ENCODE measurements around the gene OR2V1. TPM values are rescaled to one million over a fixed set of nuclear protein-coding genes. Genes with fewer than 3 reads are reported as not detected.
"Not testable (repeated sequence)": the region's sequence is repeated elsewhere in the genome, so short reads cannot be mapped to it uniquely, and the experiment has no call there.

The OR2V1 gene, protein sequence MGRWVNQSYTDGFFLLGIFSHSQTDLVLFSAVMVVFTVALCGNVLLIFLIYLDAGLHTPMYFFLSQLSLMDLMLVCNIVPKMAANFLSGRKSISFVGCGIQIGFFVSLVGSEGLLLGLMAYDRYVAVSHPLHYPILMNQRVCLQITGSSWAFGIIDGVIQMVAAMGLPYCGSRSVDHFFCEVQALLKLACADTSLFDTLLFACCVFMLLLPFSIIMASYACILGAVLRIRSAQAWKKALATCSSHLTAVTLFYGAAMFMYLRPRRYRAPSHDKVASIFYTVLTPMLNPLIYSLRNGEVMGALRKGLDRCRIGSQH
- polyA plus RNA-seq: not detected

DNA sequence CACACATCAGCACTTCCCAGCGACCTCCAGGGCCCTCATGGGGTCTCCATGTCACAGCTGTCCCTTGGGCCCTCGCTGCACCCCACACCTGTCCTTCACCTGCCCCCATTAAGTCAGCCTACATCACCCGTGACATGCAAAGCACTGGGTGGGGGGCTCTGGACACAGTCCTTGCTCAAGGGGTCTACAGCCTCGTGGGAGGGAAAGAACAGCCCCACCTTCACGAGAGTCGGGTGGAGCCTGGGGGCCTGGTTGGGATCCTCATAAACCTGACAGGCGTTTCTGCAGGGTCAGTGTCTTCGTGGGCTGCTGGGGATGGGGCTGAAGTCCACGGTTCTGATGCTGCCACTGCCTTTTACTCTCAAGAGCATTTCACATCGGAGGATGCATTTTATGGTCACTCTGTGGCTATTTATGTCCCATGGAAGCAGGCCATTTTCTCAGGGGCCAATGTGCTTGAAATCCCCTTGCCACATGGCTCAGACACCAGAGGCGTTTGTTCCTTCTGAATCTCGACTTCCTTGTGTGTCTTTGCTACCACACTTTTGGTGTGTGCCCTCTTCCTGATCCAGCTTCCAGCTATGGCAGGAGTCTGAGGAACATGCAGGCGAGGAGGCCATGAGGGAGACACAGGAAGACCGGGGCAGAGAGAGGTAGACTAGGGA lies at the start of gene OR2V1:
Gene OR2V1, minus strand, starts transcription at position 338 of the 665 bp plus-strand sequence. CDS start 5,865 bp downstream, outside the sequence.
- no peak for DNase-seq
- H3K36me3 Mint-ChIP-seq: no peaks in the 10 kb centered on the region
- peaks cover 0 to 33% (median 3%) of the 10 kb centered on the region in 3 donors for H3K27me3 Mint-ChIP-seq (ENCODE audit: low read depth in 3 of 3)
- H3K9me3 Mint-ChIP-seq: peaks cover 0 to 12% (median 5%) of the 10 kb centered on the region in 6 donors
- H3K27ac Mint-ChIP-seq: no peak within 1 kb of the TSS
- H3K4me3 Mint-ChIP-seq: no peak within 1 kb of the TSS
- no peaks in the 10 kb centered on the region for H3K4me1 Mint-ChIP-seq

- not testable (repeated sequence) for H3K9me3 Mint-ChIP-seq, H3K36me3 Mint-ChIP-seq, DNase-seq, H3K27ac Mint-ChIP-seq, H3K4me3 Mint-ChIP-seq
- H3K4me1 Mint-ChIP-seq: peaks cover 21 to 22% of the 10 kb centered on the region in 2 donors
- peaks cover 10 to 30% (median 28%) of the 10 kb centered on the region in 3 donors for H3K27me3 Mint-ChIP-seq (ENCODE audit: low read depth in 3 of 3)
Observed at GRCh38 chr5:181177559-181177958, 46.6 kb upstream of the OR2V1 start.

DNA sequence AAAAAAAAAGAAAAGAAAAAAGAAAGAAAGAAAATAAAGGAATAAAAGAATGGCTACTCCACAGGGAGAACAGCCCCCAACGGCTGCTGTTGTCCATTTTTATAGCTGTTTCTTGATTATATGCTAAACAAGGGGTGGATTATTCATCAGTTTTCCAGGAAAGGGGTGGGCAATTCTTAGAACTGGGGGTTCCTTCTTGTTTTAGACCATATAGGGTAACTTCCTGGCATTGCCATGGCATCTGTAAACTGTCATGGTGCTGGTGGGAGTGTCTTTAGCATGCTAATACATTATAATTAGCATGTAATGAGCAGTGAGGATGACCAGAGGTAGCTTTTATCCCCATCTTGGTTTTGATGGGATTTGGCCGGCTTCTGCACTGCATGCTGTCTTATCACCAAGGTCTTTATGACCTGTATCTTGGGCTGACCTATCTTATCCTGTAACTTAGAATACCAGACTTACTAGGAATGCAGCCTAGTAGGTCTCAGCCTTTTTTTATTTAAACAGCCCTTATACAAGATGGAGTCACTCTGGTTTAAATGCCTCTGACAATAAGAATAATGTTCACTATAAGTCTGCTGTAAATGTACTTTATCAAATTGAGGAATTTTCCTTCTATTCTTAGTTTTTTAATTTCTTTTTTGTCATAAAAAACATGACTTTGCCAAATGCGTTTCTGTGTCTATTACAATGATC lies 45.4 kb upstream of the OR2V1 start:
- no peak for DNase-seq
- peaks cover 0 to 4% (median 0%) of the 10 kb centered on the region in 6 donors for H3K9me3 Mint-ChIP-seq
- peaks cover 12 to 13% of the 10 kb centered on the region in 2 donors for H3K4me1 Mint-ChIP-seq
- peaks cover 0 to 5% (median 3%) of the 10 kb centered on the region in 3 donors for H3K36me3 Mint-ChIP-seq
- no peak overlapping the region for H3K4me3 Mint-ChIP-seq
- no peak overlapping the region for H3K27ac Mint-ChIP-seq
- peaks cover 10 to 38% (median 29%) of the 10 kb centered on the region in 3 donors for H3K27me3 Mint-ChIP-seq (ENCODE audit: low read depth in 3 of 3)

DNA sequence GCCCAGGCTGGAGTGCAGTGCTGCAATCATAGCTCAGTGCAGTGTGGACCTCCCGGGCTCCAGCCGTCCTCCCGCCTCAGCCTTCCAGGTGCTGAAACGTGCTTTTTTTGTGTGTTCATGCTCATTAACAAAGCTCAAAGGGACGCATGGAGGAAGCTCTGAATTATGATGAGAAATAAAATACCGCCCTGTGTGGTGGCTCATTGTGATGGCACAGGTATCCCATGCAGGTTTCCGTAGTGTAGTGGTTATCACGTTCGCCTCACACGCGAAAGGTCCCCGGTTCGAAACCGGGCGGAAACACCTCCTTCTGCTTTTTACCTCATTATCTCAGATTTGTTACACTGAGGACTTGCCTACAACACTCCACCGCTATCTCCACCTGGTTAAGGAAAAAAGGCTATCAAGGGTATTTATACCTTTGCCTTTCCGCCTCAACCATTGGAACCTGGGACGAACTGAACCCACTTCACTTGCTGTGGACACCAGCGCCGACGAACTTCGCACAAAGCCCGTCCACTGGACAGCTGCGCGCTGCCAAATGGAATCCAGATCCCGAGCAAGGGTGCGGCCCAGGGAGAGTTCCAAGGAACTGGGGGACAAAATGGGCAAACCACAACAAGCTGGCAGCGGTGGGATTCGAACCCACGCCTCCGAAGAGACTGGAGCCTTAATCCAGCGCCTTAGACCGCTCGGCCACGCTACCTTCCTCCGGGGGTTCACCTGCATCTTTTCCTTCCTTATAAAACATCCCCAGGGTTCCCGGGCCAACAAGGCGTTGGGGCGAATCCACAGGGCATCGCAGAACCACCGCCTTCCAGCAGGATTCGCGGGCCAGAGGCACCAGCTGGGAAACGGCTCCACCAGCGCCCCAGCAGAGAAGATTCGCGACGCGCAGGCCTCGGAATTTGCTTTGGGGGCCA lies 42.7 kb upstream of the OR2V1 start:
- DNase-seq: peak; percentile 29 to 64 (median 51)

DNA sequence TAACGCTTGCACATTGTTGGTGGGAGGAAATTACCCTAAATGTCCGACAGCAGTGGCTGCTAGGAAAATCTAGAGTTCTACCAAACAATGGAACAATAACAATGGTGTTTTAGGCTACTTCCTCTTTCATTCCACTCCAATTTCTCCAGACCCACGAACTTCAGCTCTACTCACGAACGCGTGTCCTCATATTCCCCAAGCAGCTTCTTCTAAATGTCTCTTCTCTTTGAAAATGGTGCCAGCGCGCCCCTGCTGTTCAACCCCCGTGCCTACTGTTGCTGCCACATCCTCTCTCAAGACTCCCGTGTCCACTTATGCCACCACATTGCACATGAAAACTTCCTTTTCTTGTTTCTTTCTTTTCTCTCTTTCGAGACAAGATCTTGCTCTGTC lies 42.1 kb upstream of the OR2V1 start:
- Mint-ChIP-seq H3K9me3 (peaks cover 0 to 5% (median 0%) of the 10 kb centered on the region in 6 donors), H3K36me3 (peaks cover 0 to 5% (median 0%) of the 10 kb centered on the region in 3 donors), H3K4me1 (peaks cover 35 to 38% of the 10 kb centered on the region in 2 donors), H3K27me3 (ENCODE audit: low read depth in 3 of 3) (peaks cover 24 to 69% (median 55%) of the 10 kb centered on the region in 3 donors), H3K4me3 (peak overlapping the region; percentile 50 to 83 (median 81)), H3K27ac (peak overlapping the region in 5 of 6 donors; percentile 47 to 91 (median 52))
- DNase-seq: no peak

More for the DNA sequence above, 42.7 kb upstream of the OR2V1 start:
- Mint-ChIP-seq H3K9me3 (peaks cover 0 to 5% (median 0%) of the 10 kb centered on the region in 6 donors), H3K27ac (peak overlapping the region in 5 of 6 donors; percentile 47 to 91 (median 52)), H3K27me3 (ENCODE audit: low read depth in 3 of 3) (peaks cover 24 to 64% (median 51%) of the 10 kb centered on the region in 3 donors), H3K4me3 (peak overlapping the region; percentile 50 to 83 (median 81)), H3K36me3 (peaks cover 0 to 5% (median 3%) of the 10 kb centered on the region in 3 donors), H3K4me1 (peaks cover 35 to 38% of the 10 kb centered on the region in 2 donors)

DNA sequence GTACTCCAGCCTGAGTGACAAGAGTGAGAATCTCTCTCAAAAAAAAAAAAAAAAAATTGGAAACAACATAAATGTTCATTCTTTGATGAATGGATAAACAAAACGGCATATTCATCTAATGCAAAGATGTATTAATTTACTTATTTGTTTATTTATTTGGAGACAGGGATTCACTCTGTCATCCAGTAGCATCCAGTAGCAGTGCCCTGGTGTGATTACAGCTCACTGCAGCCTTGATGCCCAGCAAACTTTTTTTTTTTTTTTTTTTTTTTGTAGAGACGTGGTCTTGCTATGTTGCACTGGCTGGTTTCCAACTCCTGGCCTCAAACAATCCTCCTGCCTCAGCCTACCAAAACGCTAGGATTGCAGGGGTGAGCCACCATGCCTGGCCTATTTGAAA lies 40.8 kb upstream of the OR2V1 start:
- Mint-ChIP-seq H3K27me3 (ENCODE audit: low read depth in 3 of 3) (peaks cover 27 to 78% (median 54%) of the 10 kb centered on the region in 3 donors), H3K4me3 (peak overlapping the region in 1 of 5 donors; percentile 38), H3K4me1 (peaks cover 35 to 38% of the 10 kb centered on the region in 2 donors), H3K27ac (no peak overlapping the region), H3K36me3 (peaks cover 0 to 5% (median 0%) of the 10 kb centered on the region in 3 donors), H3K9me3 (peaks cover 0 to 5% (median 0%) of the 10 kb centered on the region in 6 donors)
- DNase-seq: no peak

DNA sequence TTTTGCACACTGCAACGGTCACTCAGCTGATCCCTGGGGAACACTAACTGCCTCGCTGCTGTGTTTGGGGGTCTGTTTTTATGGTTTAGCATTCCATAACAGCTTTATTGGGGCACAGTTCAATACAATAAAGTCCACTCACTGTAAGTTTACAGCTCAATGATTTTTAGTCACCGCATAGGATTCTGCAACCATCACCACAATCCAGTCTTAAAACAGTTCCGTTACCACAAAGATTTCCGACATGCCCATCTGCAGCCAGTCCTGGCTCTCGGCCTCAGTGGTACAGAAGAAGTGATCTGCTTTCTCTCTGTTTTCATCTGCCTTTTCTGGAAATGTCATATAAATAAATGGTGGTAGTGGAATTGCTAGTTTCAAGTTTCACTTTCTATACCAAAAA lies 40.0 kb upstream of the OR2V1 start:
- no peak for DNase-seq
- H3K27me3 Mint-ChIP-seq (ENCODE audit: low read depth in 3 of 3): peaks cover 29 to 78% (median 55%) of the 10 kb centered on the region in 3 donors
- peaks cover 0 to 5% (median 0%) of the 10 kb centered on the region in 3 donors for H3K36me3 Mint-ChIP-seq
- H3K9me3 Mint-ChIP-seq: peaks cover 0 to 5% (median 0%) of the 10 kb centered on the region in 6 donors
- peak overlapping the region in 2 of 5 donors; percentile 34 to 71 for H3K4me3 Mint-ChIP-seq
- H3K27ac Mint-ChIP-seq: no peak overlapping the region
- H3K4me1 Mint-ChIP-seq: peaks cover 35 to 38% of the 10 kb centered on the region in 2 donors

- Mint-ChIP-seq H3K27me3 (ENCODE audit: low read depth in 3 of 3) (peaks cover 30 to 79% (median 58%) of the 10 kb centered on the region in 3 donors), H3K27ac (peak overlapping the region in 2 of 6 donors; percentile 49 to 62), H3K4me3 (peak overlapping the region; percentile 8 to 71 (median 59))
Observed at GRCh38 chr5:181170237-181170825, 39.4 kb upstream of the OR2V1 start.

GRCh38 chr5:181169459-181170236 lies 38.7 kb upstream of the OR2V1 start:
- H3K4me3 Mint-ChIP-seq: peak overlapping the region; percentile 8 to 71 (median 59)
- not testable (repeated sequence) for H3K9me3 Mint-ChIP-seq, H3K36me3 Mint-ChIP-seq
- H3K27me3 Mint-ChIP-seq (ENCODE audit: low read depth in 3 of 3): peaks cover 30 to 79% (median 60%) of the 10 kb centered on the region in 3 donors
- DNase-seq: peak; percentile 41 to 81 (median 72)
- H3K27ac Mint-ChIP-seq: peak overlapping the region in 2 of 6 donors; percentile 49 to 83
- peaks cover 38% of the 10 kb centered on the region in 2 donors for H3K4me1 Mint-ChIP-seq

More at GRCh38 chr5:181170237-181170825, 39.4 kb upstream of the OR2V1 start:
- peaks cover 0 to 5% (median 0%) of the 10 kb centered on the region in 6 donors for H3K9me3 Mint-ChIP-seq
- peaks cover 38% of the 10 kb centered on the region in 2 donors for H3K4me1 Mint-ChIP-seq
- H3K36me3 Mint-ChIP-seq: peaks cover 0 to 5% (median 0%) of the 10 kb centered on the region in 3 donors
- no peak for DNase-seq

DNA sequence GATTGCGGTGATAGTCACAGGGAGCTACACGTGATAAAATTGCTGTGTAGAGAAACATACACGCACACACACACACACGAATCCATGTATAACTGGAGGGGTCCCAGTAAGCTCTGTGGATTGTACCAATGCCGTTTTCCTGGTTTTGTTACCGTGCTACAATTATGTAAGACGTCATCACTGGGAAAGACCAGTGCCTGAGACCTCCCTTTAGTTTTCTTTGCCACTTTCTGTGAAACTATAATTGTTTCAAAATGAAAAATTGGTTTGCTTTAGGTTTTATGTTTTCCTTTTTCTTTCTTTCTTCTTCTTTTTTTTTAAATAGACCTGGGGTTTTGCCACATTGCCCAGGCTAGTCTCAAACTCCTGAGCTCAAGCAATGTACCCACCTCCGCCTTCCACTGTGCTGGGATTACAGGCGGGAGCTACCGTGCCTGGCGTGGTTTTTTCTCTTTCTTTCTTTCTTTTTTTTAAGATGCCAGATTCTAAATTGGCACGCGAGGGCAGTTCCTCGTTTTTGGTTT lies 37.7 kb upstream of the OR2V1 start:
- peak overlapping the region in 2 of 6 donors; percentile 11 to 83 for H3K27ac Mint-ChIP-seq
- H3K36me3 Mint-ChIP-seq: peaks cover 0 to 5% (median 0%) of the 10 kb centered on the region in 3 donors
- H3K4me1 Mint-ChIP-seq: peaks cover 36 to 40% of the 10 kb centered on the region in 2 donors
- peaks cover 34 to 79% (median 68%) of the 10 kb centered on the region in 3 donors for H3K27me3 Mint-ChIP-seq (ENCODE audit: low read depth in 3 of 3)
- peak overlapping the region in 3 of 5 donors; percentile 18 to 71 (median 55) for H3K4me3 Mint-ChIP-seq
- no peak for DNase-seq
- peaks cover 0 to 7% (median 0%) of the 10 kb centered on the region in 6 donors for H3K9me3 Mint-ChIP-seq

GRCh38 chr5:181167814-181168488 lies 37.0 kb upstream of the OR2V1 start:
- no peak for DNase-seq
- Mint-ChIP-seq H3K27ac (no peak overlapping the region), H3K36me3 (peaks cover 0 to under 1% (median 0%) of the 10 kb centered on the region in 3 donors), H3K27me3 (ENCODE audit: low read depth in 3 of 3) (peaks cover 28 to 76% (median 65%) of the 10 kb centered on the region in 3 donors), H3K4me3 (peak overlapping the region in 1 of 5 donors; percentile 11), H3K4me1 (peaks cover 28 to 37% of the 10 kb centered on the region in 2 donors), H3K9me3 (peaks cover 0 to 5% (median 0%) of the 10 kb centered on the region in 6 donors)

Measured in immature natural killer cell (primary cell).